Right hindlimb (tissue), 1 donor: ENCODE data around the gene TUT1.
"Not testable (repeated sequence)": the region's sequence is repeated elsewhere in the genome, so short reads cannot be mapped to it uniquely, and the experiment has no call there.

Source experiments
- DNase-seq: peaks from one replicate; pipeline ENCODE4 v3.0.0-alpha.2; 2018

Gene TUT1

DNA sequence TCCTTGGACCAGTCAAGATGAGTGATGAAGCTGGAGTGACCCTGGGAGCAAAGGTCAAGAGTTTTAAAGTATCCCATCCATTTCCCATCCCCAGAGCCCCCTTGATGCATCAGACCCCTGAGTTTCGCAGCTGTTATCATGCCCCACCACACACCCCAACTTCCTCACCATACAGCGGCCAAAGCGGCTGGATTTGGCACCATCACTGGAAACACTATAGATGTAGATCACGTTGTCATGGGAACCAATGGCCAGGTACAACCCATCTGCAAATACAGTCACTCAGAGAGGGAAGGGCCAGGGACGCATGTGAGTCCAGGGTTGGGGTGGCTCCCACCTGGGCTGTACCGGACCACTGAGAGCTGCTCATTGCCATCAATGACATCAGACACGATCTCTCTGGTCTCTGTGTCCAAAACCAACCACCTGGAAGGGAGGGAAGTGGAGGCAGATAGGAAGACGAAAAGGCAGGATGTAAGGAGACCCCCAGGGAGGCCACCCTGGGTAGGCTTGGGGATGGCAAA, 12.5 kb upstream of the TUT1 start:
- DNase-seq: peak; percentile 37

DNA sequence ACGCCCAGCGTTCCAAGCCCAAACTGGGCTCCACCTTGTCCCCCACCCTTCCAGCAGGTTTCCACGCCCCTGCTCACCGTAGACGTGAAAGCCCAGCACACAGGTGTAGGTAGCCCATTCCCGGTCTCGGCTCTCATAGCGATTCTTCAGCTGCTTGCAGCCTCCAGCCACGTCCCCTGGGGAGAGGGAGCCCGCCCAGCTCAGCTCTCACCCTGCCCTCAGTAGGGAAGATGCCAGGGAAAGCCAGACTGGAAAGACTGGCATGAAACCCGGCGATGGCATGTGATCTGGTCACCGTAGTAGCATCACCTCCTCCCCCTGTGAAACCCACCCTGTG, 11.7 kb upstream of the TUT1 start:
- no peak for DNase-seq

DNA sequence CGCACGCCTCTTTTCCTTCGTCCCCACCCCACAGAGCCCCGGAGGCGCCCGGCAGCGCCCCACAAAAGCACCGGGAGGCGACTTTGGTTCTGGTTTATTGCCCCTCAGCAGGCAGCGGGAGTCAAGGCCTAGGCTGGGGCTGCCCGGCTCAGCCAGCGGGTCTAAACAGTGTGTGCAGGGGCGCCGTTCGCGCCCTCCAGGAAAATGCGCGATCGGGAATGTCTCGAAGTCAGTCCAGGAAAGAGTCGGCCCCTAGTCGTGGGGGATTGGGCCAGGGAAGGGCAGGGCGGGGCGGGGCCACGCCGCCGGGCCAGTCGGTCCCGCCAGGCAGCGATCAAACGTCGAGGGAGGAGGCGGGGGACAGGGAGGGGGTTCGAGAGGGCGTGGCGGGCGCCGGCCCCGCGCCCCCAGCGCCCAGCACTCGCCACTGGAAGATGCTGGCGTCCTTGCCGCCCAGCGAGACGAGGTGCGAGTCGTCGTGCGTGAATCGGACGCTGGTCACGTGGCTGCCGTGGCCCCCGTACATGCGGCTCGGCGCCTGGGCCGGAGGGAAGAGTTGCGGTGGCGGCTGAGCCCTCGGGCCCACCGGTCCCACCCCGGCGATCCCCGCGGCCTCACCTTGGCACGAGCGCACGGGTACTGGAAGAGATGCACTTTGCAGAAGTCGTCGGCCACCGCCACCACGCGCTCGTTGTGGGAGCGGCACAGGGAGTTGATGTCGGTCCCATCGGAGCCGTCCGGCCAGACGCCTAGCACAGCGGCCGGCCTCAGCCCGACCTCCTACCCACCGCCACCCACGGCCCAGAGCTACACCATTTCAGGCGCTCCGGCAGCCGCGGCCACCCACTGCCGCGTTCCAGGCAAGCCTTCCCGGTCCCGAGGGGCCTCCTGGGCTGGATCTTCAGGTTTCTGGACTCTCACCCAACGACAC, 11.1 kb upstream of the TUT1 start:
- peak; percentile 89 for DNase-seq

DNA sequence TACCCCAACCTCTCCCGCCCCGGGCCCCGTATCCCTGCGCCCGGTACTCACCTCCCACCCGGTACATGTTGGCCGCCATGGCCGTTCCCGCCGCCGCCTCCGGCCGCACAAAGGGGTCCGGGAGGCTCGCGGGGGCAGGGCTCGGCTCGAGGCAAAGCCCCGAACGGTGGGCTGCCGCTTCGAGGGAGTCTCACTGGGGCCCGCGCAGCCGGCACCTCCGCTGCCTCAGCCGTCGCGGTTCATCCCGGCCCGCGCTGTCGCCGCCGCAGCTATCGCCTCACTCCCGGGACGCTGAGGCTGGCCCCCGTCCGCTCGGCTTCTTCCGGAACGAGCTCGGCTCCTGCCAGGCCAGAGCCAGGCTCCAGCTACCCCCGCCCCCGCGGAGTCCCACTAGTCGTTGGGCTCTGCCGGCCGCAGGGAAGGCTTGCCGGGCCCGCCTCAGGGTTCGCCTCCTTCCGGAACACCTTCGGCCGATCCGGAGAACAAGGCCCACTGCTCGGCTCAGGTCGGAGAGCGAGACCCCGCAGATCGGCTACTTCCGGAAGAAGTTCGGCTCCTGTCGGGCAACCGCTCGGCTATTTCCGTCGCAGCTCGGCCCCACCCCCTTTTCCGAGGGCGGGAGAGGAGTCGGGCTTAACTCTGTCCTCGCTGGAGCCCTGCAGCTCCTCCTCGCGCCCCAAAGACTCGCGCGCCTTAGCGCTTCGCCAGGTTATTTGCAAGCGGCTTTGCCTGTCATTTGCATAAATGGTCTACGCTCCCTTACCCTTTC, 10.2 kb upstream of the TUT1 start, which contains the start of gene MTA2:
Gene MTA2 (minus strand): TSS at position 494 of the 769 bp plus-strand sequence. CDS start 415 bp downstream, at position 79.
- peak; percentile 100 for DNase-seq

DNA sequence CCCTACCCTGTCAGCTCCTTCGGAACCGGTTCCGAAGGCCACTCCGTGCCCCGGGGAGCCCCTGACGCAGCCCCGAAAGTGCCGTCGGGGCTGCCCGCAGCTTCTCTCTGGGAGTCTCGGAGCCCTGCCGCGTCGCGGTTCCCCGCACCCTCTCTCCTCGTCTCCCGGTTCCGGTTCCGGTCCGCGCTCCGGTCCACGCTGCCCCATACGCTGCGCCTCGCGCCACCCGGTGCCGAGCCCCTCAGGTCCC, 9.7 kb upstream of the TUT1 start:
- DNase-seq: no peak

DNA sequence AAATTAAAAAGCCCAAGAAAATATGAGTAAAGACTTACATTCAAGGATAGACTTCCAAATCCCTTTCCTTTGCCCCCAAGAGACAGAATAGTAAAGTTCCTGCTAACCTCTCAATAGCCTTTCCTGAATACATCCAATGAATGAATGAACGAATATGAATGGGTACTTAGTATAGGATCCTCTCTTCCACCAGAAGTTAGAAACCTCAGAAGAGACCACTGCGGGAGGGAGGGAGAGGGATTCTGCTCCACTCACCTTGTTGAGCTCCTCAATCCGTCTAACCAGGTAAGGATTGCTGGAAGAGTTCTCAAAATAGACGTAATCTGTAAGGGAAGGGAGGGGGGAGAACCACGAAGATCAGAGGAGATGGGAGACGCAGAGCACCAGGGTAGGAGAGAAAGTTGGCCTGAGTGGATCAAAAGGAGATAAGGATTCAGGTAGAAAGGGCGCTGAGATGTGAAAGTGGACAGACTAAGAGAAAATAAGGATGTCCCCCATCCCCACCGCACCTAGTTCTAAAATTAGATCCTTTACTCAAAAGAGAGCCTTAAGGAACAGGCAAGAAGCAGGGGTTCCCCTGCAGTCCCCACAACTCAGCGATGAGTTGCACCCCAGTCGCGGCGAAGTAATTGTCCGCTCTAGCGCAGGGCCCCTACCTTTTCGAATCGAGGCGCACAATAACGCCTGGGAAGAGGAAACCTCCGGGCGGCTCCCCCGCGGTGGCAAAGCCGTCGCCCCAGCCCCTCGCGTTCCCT, 9.2 kb upstream of the TUT1 start:
- DNase-seq: no peak

DNA sequence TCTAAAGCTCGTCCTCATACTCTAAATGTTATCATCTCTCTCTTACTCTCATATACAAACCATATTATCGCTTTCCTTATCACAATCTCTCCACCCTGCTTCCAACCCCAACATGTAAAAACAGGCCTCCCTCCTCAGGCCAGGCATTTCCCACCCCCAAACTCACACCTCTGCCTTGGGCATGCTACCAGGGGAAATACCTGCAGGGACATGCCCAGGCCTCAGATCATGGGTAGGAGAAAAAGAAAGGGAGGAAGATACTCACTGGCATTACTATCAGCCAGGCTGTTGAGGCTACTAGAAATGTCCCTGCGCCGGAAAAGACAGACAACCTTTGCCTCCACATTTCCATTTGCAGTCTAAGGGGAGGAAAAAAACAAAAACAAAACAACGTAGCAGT, 8.6 kb upstream of the TUT1 start:
- DNase-seq: no peak

DNA sequence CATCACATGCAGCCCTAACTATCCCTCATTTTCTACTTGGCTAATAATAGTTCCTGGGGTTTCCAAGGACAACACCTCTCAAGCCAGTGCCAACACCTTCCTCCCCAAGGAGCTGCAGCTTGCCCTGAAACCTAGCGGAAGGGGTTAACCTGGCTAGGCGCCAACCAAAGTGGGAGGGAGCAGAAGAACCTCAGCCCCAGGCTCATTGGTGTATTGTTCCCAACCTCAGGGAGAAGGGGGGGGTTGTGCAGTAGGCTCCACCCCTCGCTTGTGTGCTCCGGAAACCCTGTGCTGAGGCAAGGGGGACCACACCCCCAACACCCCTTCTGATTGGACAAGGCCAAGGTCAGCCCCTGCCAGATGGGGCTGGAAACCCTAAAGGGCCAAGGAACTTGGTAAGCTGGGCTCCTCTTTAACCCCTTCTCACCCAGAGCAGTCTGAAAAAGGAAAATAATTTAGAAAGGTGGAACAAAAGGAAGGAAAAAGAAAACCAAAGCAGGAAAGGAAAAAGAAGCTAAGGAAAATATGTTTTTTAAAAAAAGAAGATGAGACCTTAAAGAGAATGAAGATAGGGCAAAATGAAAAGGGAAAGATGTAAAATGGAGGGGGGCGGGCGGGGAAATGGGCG, 7.9 kb upstream of the TUT1 start:
- DNase-seq: peak; percentile 97

DNA sequence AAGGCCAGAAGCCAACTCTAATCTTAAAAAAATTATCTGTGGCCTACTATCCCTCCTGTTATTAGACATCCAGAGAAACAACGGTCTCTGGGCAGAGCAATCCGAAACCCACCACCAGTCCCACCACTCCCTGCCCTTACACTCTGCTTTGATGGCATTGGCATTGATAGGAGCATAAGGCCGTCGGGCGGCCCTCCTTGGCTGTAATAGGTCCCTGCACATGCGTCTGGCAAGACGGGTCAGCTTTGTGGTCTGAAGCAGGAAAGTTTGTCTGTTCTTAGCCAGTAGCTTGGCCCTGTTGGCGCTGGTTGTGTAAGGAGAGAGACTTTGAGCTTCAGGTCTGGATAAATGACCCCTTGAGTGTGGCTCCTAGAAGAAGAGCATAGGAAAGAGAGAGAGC, 3.8 kb upstream of the TUT1 start:
- peak; percentile 6 for DNase-seq

DNA sequence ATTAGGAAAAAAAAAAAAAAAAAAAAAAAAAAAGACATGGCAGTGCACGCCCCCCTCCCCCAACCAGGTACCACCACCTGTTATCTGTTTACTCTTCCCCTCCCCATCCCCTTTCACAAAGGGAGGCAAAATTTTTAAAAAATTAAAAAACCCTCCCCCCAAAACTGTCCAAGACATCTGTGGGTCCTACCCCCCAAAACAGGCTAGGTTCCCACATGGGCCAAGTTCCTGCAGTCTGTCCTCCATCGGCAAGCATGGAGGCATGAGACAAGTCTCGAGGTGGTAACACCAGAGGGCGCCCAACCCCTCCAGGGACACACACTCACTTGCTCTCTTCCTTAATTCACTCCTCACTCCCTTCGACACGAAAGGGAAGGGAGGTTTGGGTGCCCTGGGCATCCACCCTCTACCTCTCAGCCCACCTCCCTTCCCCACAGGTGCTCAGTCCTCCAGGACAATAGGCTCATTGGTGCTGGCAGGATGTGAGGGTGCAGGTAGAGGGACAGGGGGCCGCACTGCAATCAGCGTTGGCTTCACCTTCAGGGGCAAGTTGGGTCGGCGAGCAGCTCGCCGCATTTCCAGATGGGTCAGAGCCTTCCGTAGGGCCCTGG, 2.2 kb upstream of the TUT1 start:
- peak; percentile 65 for DNase-seq

DNA sequence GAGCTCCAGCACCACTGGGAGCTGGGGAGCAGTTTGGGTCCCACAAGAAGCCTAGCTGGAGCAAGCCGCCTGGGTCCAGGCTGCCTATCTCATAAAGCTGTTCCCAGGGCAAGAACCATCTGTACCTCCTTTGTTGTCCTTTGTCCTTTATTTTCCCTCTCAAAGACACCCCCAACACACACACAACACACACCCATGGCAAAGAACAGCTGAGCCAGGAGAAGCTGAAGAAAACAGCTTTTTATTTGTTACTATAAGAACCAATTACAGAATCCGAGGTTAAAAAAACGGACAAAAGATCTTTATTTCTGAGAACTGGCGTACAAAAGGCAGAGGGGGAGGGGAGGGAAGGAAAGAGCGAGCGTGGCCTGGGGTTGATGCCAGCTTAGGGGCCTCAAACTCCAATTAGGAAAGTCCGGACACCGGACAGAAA, 1.7 kb upstream of the TUT1 start:
- no peak for DNase-seq

DNA sequence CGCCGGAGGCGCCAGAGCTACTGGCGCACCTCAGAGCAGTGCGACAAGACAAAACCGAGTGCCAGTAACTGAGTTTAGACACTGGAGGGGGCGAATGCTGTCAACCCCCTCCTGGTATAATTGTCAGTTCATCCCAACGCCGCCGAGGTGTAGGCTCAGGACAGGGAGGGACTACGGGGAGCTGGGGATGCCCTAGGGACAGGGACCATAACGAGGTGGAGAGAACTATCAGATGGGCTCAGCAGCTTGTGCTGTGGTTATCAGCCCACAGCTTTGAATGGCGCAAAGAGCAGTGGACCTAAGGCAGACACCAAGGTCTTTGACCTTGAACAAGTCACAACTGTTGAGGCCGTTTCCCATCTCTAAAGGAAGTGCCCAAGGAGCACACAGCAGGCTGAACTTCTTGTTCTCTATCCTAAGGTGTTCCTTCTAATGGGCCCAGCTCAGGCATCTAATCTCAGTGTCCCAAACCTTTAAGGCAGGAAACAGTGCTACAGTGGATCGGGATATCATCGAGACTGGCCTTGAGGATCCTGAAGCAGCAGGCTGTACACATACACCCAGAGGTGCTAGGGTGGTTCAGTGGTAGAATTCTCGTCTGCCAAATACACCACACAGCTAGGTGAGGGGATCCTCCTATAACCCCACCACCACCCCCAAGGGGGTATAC, 958 bp upstream of the TUT1 start:
- DNase-seq: peak; percentile 13

DNA sequence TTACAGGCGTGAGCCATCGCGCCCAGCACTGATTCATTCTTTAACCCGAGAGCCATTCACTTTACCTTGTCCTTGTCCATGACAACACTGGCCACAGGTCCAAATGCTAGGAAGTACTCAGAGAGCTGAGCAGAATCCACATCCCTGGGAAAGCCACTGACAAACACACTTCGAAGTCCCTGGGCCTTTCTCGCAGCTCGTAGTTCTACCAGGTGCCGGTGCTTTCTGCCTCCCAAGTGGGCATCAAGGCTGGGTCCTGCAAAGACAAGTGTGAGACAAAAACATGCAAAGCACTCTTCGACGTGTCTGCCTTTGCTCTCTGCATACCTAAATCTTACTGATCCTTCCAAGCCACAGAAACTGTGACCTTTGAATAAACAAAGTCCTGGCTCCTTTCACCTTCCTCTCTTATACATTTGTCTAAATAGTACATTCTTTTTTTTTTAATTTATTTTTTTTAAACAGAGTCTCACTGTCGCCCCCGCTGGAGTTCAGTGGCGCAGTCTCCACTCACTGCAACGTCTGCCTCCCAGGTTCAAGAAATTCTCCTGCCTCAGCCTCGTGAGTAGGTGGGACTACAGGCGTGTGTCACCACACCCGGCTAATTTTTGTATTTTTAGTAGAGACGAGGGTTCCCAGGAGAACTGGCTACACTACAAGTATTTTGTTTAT, 2.2 kb downstream of the TUT1 start:
- DNase-seq: no peak

DNA sequence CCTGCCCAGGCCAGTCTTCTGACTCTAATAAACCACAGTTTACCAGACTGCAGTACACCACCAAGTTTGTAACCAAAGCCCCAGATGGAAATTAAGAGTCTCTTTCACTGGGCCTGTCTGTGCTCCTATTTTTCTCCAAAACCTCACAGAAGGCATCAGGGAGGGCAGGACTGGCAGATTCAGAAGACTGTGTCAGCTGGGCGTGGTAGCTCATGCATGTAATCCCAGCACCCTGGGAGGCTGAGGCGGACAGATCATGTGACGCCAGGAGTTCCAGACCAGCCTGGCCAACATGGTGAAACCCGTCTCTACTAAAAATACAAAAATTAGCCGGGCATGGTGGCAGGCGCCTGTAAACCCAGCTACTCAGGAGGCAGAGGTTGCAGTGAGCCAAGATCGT, 6.0 kb downstream of the TUT1 start:
- DNase-seq: not testable (repeated sequence)

DNA sequence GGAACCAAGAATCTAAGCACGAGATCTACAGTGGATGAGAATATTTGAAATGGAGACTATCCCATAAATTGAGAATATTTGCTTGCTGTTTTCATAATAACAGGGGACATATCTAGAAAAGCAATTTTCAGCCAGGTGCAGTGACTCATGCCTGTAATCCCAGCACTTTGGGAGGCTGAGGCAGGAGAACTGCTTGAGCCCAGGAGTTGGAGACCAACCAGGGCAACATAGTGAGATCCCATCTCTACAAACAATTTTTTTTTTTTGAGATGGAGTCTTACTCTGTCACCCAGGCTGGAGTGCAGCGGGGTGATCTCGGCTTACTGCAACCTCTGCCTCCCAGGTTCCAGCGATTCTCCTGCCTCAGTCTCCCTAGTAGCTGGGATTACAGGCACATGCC, 9.6 kb downstream of the TUT1 start:
- not testable (repeated sequence) for DNase-seq

DNA sequence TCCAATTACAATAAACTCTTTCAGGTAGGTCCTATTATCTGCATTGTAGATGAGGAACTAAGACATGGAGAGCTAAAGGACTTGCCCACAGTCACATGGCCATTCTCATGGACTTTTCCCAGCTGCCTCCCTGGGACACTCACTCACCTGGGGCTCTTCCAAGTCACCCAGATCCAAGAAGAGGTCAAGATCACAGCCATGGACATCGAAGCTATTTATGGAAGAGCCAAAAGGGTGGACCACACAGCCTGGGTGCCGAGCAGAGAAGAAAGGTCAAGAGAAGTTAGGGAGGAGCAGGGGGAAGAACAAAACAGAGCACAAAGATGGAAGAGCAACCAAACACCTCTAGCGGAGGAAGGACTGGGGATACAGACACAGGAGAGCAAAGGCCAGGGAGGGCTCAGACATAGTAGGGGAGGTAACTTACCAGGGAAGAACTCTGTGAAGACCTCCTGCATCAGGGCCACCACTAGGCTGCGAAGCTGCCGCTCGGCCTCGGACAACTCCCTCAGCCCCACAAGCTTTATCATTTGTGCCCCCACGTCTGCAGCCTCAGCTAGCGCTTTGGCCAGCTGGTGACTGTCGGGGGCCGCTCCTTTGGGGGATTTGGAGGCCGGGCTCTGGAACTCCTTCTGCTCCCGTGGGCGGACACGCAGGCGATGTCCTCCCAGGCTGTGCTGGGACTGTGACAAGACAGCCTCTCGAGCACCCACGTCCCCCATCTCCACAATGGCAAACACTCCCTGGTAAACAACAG, 10.2 kb downstream of the TUT1 start:
- DNase-seq: no peak

DNA sequence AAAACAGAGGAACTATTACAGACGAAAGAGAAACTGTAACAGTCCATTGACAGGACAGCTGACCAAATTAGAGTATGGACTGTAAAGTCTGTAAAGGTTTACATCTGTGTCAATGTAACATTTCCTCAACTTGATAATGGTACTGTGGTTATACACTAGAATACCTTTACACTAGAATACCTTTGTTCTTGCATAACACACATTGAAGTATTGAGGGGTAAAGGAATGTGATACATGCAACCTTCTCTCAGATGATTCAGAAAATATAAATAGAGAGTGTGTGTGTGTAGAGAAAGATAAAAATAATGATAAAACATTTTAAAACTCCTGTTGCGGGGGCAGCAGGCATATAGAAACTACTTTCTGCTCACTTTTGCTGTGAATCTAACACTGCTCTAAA, 12.1 kb downstream of the TUT1 start:
- no peak for DNase-seq

DNA sequence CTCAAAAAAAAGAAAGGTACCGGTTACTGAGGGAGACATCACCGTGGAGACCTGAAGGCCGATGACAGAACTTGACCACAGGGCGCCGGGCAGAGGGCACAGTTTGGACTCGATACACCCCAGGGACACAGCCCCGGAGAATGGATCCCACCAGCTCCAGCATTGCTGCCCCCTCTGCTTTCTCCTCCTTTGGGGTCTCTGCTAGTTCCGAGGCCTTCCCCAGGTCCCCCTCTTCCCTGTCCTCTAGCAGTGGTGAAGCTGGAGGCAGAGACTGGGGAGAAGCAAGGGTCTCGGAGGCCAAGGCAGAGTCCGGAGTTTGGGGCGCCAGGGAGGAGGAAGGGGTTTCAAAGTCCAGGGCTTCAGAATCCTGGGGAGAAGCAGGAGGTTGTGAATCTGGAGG, 12.8 kb downstream of the TUT1 start:
- no peak for DNase-seq

DNA sequence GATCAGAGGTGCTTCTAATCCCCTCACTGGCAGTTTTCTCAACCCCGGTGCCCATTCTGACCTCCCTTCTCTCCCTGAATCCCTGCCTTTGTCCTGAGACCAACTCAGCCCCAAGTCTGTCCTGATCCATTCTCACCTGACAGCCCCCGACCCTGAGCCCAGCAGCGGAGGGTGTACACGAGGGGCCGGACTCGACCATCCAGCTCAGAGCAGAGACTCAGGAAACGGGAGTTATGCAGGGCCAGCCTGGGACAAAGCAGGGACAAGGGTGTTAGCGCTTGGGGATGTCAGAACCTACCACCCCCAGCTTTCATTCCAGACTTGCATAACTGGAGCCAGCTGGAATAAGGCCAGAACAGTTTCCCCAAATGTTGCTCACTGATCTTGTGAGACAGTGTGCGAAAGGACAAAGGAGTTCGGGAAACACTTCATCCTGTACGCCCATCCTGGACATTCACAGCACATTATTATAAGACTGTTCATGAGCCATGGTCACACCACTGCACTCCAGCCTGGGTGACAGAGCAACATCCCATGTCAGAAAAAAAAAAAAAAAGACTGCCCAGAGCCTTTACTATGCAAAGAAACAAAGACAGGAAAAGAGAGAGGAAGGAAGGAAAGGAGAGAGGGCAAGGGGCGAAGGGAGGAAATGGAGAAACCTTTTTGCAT, 14.1 kb downstream of the TUT1 start:
- DNase-seq: peak; percentile 25

DNA sequence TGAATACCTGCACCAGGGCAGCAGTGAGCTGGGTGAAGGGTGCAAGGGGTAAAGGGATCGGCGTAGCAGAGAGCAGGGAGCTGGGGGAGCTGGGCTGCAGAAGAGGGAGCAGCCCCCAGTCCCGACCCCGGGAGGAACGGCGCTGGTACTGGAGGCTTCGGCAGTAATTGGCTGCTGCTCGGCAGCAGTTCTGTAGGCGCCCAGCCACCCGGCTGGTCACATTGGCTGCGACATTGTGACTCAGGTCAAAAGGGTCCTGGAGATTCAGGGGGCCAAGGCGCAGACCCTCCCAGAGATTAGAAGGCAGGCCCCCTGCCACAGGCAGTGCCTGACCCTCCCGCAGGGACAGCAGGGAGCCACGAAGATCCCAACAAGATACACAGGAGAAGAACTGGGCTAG, 15.5 kb downstream of the TUT1 start:
- DNase-seq: no peak
